Measurements from ENCODE around the gene AARS1.
"Not testable (repeated sequence)": the region's sequence is repeated elsewhere in the genome, so short reads cannot be mapped to it uniquely, and the experiment has no call there.

Gene AARS1

GRCh38 chr16:70224645-70225044 lies 64.7 kb downstream of the AARS1 start:
- DNase-seq (ENCODE audit: low read depth): not testable (repeated sequence)

- DNase-seq (ENCODE audit: low read depth): not testable (repeated sequence)
These were observed 65.3 kb downstream of the AARS1 start for GRCh38 chr16:70223971-70224513.

- DNase-seq (ENCODE audit: low read depth): not testable (repeated sequence)
These were observed 66.1 kb downstream of the AARS1 start for GRCh38 chr16:70223216-70223615.

GRCh38 chr16:70222574-70222973 lies 66.7 kb downstream of the AARS1 start:
- not testable (repeated sequence) for DNase-seq (ENCODE audit: low read depth)

- DNase-seq (ENCODE audit: low read depth): not testable (repeated sequence)
These were observed 70.7 kb downstream of the AARS1 start for GRCh38 chr16:70218586-70218985.

- DNase-seq (ENCODE audit: low read depth): not testable (repeated sequence)
These were observed 82.9 kb downstream of the AARS1 start for GRCh38 chr16:70206382-70206781.

- DNase-seq (ENCODE audit: low read depth): not testable (repeated sequence)
These were observed 84.5 kb downstream of the AARS1 start for GRCh38 chr16:70204668-70205405.

- DNase-seq (ENCODE audit: low read depth): not testable (repeated sequence)
These were observed 85.3 kb downstream of the AARS1 start for GRCh38 chr16:70204010-70204409.

GRCh38 chr16:70203508-70203907 lies 85.8 kb downstream of the AARS1 start:
- not testable (repeated sequence) for DNase-seq (ENCODE audit: low read depth)
